Activated CD8-positive, alpha-beta T cell treated with anti-CD3 and anti-CD28 coated beads for 36 hours (primary cell): ENCODE measurements around the gene ELMOD3. TPM values are rescaled to one million over a fixed set of nuclear protein-coding genes. Genes with fewer than 3 reads are reported as not detected.
"Not testable (repeated sequence)": the region's sequence is repeated elsewhere in the genome, so short reads cannot be mapped to it uniquely, and the experiment has no call there.

ENCODE experiments used
- ATAC-seq: fragments of 200-7000 bp; cut with Tn5 transposase; one replicate; pipeline ENCODE4 v1.10.0; 2021; ENCODE audit warnings: mild to moderate bottlenecking, moderate library complexity
- CTCF ChIA-PET: fragments of 350-600 bp; sonication (Branson Sonifier 250); formaldehyde crosslinking; loops from one replicate; lab custom pipeline; 2021; ENCODE audit warnings: antibody characterized with exemption; lab: Charles Lee
- POLR2A ChIA-PET: fragments of 350-600 bp; sonication (Branson Sonifier 250); formaldehyde crosslinking; loops from one replicate; lab custom pipeline; 2021; ENCODE audit warnings: antibody characterized with exemption; lab: Charles Lee
- DNase-seq: peaks from one replicate; pipeline ENCODE4 v3.0.0-alpha.2; 2020
- H3K27ac Mint-ChIP-seq: one replicate; pipeline ENCODE4 v1.8.0; 2021; ENCODE audit warnings: mild to moderate bottlenecking, mixed read lengths
- H3K27me3 Mint-ChIP-seq: one replicate; pipeline ENCODE4 v1.8.0; 2021; ENCODE audit warnings: mixed read lengths
- H3K36me3 Mint-ChIP-seq: one replicate; pipeline ENCODE4 v1.8.0; 2021; ENCODE audit warnings: low read depth, mixed read lengths
- H3K4me1 Mint-ChIP-seq: one replicate; pipeline ENCODE4 v1.8.0; 2021; ENCODE audit warnings: low read depth, mixed read lengths
- H3K4me3 Mint-ChIP-seq: one replicate; pipeline ENCODE4 v1.8.0; 2021; ENCODE audit warnings: mild to moderate bottlenecking, moderate library complexity, mixed read lengths
- H3K9me3 Mint-ChIP-seq: one replicate; pipeline ENCODE4 v1.8.0; 2021; ENCODE audit warnings: mixed read lengths
- intact Hi-C: fragments of 100-400 bp; cut with micrococcal nuclease; formaldehyde crosslinking; loops from one replicate; pipeline ENCODE4 v1.10.0; 2022
- total RNA-seq, 2 experiments: library from RNA; stranded (reverse); gene quantifications; one replicate each; pipeline ENCODE4 v1.2.3, GENCODE V29; 2021
- TF ChIP-seq, protein P1 (sequence below): fragments of 200-600 bp; IDR thresholded peaks from one replicate; pipeline ENCODE4 v1.8.0; 2022; ENCODE audit warnings: antibody characterized with exemption, mild to moderate bottlenecking

Gene ELMOD3
- total RNA-seq, 2 experiments from 2014 or later, result 11.8 to 13.0 TPM

DNA sequence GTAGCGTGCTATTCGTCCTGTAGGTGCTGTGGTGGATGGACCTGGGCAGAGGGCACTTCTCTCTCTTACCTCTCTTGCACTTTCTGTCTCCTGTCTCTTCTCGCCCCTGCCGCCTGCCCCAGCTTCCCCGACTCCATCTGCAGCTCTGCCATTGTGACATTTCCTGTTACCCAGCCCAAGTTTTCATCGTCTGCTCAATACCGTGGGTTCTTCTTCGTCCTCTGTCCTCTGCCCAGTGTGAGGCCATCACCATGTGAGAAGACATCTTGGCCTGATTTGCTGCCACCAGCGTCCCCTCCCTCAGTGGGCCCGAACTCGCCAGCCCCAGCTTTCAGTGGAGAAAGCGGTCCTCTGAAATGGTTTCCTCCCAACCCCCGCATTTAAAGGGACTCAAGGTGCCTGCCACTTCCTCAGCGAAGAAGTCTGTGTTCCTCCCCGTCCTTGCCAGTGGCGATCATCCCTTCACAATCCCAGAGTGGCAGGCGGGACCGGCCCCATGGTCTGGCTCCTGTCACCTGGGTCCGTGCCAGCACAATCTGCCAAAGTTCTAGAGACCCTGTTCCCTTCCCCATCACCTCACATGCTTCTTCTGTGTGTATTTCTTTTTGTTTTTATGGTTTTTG is 44.8 kb upstream of the ELMOD3 start:
- POLR2A ChIA-PET, result interaction anchor here (0.6 to 3.5 kb wide), 5 partner anchors 9 to 257 kb away, joined by 3 to 46 read pairs (median 6); partner anchors contain the start of genes ELMOD3, RETSAT and TGOLN2
- H3K9me3 Mint-ChIP-seq, result no peaks in the 10 kb centered on the region
- peak overlapping the region; percentile 71 for H3K4me3 Mint-ChIP-seq
- CTCF ChIA-PET, result interaction anchor here (0.5 to 4.4 kb wide), 8 partner anchors 8 to 243 kb away, joined by 3 to 59 read pairs (median 4); partner anchors contain the start of gene TGOLN2
- peak; percentile 43 for ATAC-seq
- H3K27ac Mint-ChIP-seq, result peak overlapping the region; percentile 74
- H3K4me1 Mint-ChIP-seq, result peaks cover 34% of the 10 kb centered on the region
- H3K36me3 Mint-ChIP-seq, result peaks cover 3% of the 10 kb centered on the region
- H3K27me3 Mint-ChIP-seq, result no peaks in the 10 kb centered on the region
- TF ChIP-seq, protein P1, sequence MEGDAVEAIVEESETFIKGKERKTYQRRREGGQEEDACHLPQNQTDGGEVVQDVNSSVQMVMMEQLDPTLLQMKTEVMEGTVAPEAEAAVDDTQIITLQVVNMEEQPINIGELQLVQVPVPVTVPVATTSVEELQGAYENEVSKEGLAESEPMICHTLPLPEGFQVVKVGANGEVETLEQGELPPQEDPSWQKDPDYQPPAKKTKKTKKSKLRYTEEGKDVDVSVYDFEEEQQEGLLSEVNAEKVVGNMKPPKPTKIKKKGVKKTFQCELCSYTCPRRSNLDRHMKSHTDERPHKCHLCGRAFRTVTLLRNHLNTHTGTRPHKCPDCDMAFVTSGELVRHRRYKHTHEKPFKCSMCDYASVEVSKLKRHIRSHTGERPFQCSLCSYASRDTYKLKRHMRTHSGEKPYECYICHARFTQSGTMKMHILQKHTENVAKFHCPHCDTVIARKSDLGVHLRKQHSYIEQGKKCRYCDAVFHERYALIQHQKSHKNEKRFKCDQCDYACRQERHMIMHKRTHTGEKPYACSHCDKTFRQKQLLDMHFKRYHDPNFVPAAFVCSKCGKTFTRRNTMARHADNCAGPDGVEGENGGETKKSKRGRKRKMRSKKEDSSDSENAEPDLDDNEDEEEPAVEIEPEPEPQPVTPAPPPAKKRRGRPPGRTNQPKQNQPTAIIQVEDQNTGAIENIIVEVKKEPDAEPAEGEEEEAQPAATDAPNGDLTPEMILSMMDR, result no peak
- intact Hi-C loops, result no loop called here
- DNase-seq, result peak; percentile 40

DNA sequence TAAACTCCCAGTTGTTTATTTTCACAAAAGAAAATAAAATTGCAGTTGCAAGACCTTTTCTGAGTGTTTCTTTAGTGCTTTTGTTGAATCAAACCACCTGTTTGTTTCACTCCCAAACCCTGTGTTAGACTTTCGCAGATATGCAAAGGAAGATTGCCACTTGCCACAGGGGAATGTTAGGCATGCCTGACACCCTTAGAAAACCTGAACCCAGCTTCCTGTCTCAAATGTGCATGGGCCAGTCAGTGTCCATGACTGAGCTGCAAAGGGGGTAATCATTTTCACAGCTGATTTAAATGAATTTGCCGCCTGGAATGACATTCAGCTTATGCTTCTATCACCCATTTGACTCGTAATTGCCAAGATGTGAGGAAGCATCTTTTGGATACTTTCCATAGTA is 44.2 kb upstream of the ELMOD3 start:
- DNase-seq (no peak), ATAC-seq (no peak)
- Mint-ChIP-seq H3K36me3 (peaks cover 6% of the 10 kb centered on the region), H3K4me1 (peaks cover 32% of the 10 kb centered on the region), H3K27ac (peak overlapping the region; percentile 74), H3K4me3 (peak overlapping the region; percentile 71), H3K9me3 (no peaks in the 10 kb centered on the region), H3K27me3 (no peaks in the 10 kb centered on the region)
- TF ChIP-seq, protein P1, result no peak
- intact Hi-C loops, result no loop called here
- POLR2A ChIA-PET, result interaction anchor here (0.6 to 3.5 kb wide), 4 partner anchors 9 to 184 kb away, joined by 3 to 46 read pairs (median 13); partner anchors contain the start of genes ELMOD3, RETSAT and TGOLN2
- CTCF ChIA-PET, result interaction anchor here (1.2 to 4.4 kb wide), 4 partner anchors 8 to 238 kb away, joined by 3 to 59 read pairs (median 5); no protein-coding TSS in a partner anchor

DNA sequence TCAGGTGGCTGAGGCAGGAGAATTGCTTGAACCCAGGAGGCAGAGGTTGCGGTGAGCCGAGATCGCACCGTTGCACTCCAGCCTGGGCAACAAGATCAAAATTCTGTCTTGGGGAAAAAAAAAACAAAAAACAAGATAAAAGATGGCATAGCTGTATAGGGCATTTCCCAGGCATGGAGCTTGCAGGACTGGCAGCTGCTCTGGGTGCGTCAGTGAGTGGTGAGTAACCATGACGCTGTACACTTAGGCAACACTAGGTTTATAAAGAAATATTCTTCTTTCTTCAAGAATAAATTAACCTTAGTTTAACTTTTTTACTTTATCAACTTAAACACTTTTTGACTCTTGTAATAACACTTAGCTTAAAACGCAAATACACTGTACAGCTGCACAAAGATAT is 42.2 kb upstream of the ELMOD3 start:
- intact Hi-C loops, result no loop called here
- no peak overlapping the region for H3K4me3 Mint-ChIP-seq
- H3K9me3 Mint-ChIP-seq, result no peaks in the 10 kb centered on the region
- H3K27ac Mint-ChIP-seq, result no peak overlapping the region
- H3K36me3 Mint-ChIP-seq, result peaks cover 15% of the 10 kb centered on the region
- ATAC-seq (no peak), DNase-seq (no peak)
- peaks cover 36% of the 10 kb centered on the region for H3K4me1 Mint-ChIP-seq
- ChIA-PET CTCF (interaction anchor here (0.7 to 1.2 kb wide), 2 partner anchors 12 to 71 kb away, joined by 3 to 11 read pairs; no protein-coding TSS in a partner anchor), POLR2A (interaction anchor here (3.7 kb wide), 1 partner anchor 13 kb away, joined by 24 read pairs; no protein-coding TSS in a partner anchor)
- no peaks in the 10 kb centered on the region for H3K27me3 Mint-ChIP-seq
- TF ChIP-seq, protein P1, result no peak

DNA sequence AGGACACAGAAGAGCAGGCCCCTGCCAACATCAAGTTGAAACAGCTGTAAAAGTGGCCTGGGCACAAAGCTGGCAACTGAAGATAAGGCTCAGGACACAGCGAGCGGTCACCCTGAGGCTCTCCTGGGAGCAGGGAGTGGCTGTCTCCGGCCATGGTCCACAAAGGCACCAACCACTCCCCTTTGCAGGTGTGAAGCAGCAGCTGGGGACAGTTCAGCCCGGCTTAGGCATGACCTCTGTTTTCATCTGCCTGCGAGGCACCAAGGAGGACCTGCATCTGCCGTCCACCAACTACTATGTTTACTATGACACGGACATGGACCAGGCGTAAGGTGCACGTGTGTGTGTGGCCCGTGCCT is 39.7 kb upstream of the ELMOD3 start:
- intact Hi-C loops, result no loop called here
- CTCF ChIA-PET, result interaction anchor here (0.5 to 2.0 kb wide), 2 partner anchors 15 to 530 kb away, joined by 3 to 19 read pairs; no protein-coding TSS in a partner anchor
- no peak overlapping the region for H3K4me3 Mint-ChIP-seq

DNA sequence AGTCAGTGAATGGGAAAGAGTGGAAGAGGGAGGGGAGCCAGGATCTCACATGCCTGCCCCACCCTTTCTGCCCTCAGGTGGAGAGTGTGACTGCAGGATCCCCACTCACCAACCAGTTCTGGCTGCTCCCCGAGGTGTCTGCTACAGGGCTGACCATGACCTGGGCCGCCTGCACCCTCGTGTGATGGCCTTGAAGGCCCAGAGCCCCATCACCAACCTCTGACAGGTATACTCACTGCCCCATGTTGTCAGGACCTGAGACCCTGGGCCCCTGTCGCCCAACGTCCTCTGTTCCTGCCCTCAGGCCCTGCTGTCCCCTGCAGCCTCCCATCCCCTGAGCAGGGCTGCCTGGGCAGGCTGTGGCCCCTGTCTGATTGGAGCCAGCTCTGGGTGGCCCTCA is 38.6 kb upstream of the ELMOD3 start:
- H3K27ac Mint-ChIP-seq, H3K27me3 Mint-ChIP-seq, DNase-seq, POLR2A ChIA-PET, intact Hi-C loops, CTCF ChIA-PET, ATAC-seq, H3K4me3 Mint-ChIP-seq, H3K9me3 Mint-ChIP-seq: not testable (repeated sequence)
- Mint-ChIP-seq H3K4me1 (peaks cover 40% of the 10 kb centered on the region), H3K36me3 (peaks cover 42% of the 10 kb centered on the region)

More for the DNA sequence above, 39.7 kb upstream of the ELMOD3 start:
- Mint-ChIP-seq H3K27me3 (no peaks in the 10 kb centered on the region), H3K27ac (no peak overlapping the region), H3K36me3 (peaks cover 31% of the 10 kb centered on the region), H3K9me3 (no peaks in the 10 kb centered on the region), H3K4me1 (peaks cover 38% of the 10 kb centered on the region)
- TF ChIP-seq, protein P1, result no peak
- POLR2A ChIA-PET, result interaction anchor here (1.1 to 3.7 kb wide), 4 partner anchors 10 to 349 kb away, joined by 4 to 24 read pairs (median 5); partner anchors contain the start of gene MAT2A
- no peak for ATAC-seq
- DNase-seq, result no peak
